CD14-positive monocyte (primary cell): Measurements from ENCODE around the gene ZSCAN16. TPM values are rescaled to one million over a fixed set of nuclear protein-coding genes. Genes with fewer than 3 reads are reported as not detected.

Experiments
- DNase-seq, 3 donors: peaks; one replicate each; pipeline ENCODE4 v3.0.0-alpha.2; 2011 to 2022
- H2AFZ ChIP-seq: 2 replicates; pipeline ENCODE4 v1.6.0; 2012; ENCODE audit warnings: mild to moderate bottlenecking, low read depth, low read length, inconsistent platforms; ENCODE audit not compliant: insufficient read depth, poor library complexity, severe bottlenecking
- H3K27ac ChIP-seq, 2 donors: 1 replicate in 1 of 2; 2 replicates in 1 of 2; pipeline ENCODE4 v1.5.1; 2012 to 2013; ENCODE audit warnings: low read length in 2 of 2, control low read depth in 1 of 2, inconsistent platforms in 1 of 2, low read depth in 1 of 2, mild to moderate bottlenecking in 1 of 2
- H3K27me3 ChIP-seq, 2 donors: one replicate each; pipeline versions ENCODE4 v1.6.0 to v1.6.1; 2011 to 2013; ENCODE audit warnings: low read length in 2 of 2; ENCODE audit not compliant: control insufficient read depth in 2 of 2, insufficient read depth in 2 of 2
- H3K36me3 ChIP-seq, 2 donors: replicated peaks in 1 of 2; 1 replicate in 1 of 2; 2 replicates in 1 of 2; pipeline versions ENCODE4 v1.5.1 to v1.6.1; 2012 to 2013; ENCODE audit warnings: low read length in 2 of 2, control low read depth in 1 of 2, inconsistent platforms in 1 of 2, mild to moderate bottlenecking in 1 of 2; ENCODE audit not compliant: insufficient read depth in 2 of 2, control insufficient read depth in 1 of 2
- H3K4me1 ChIP-seq, 2 donors: 1 replicate in 1 of 2; 2 replicates in 1 of 2; pipeline versions ENCODE4 v1.5.1 to v1.6.1; 2012 to 2013; ENCODE audit warnings: low read length in 2 of 2, control low read depth in 1 of 2, inconsistent platforms in 1 of 2, mild to moderate bottlenecking in 1 of 2, moderate library complexity in 1 of 2; ENCODE audit not compliant: insufficient read depth in 2 of 2, control insufficient read depth in 1 of 2
- H3K4me2 ChIP-seq: replicated peaks from 2 replicates; pipeline ENCODE3; 2012; ENCODE audit warnings: low read length, moderate library complexity, mild to moderate bottlenecking; ENCODE audit not compliant: poor library complexity, severe bottlenecking; ENCODE audit errors: extremely low read depth
- H3K4me3 ChIP-seq, 3 experiments: fragments of 200-600 bp in 1 of 3; sonication (generic) in 1 of 3; replicated peaks in 1 of 3; 1 replicate in 2 of 3; 2 replicates in 1 of 3; pipeline ENCODE4 v1.5.1; 2011 to 2013; ENCODE audit warnings: low read length in 3 of 3, mild to moderate bottlenecking in 3 of 3, control low read depth in 2 of 3, low read depth in 2 of 3, inconsistent platforms in 1 of 3, moderate library complexity in 1 of 3
- H3K79me2 ChIP-seq: 2 replicates; pipeline ENCODE4 v1.6.0; 2012; ENCODE audit warnings: mild to moderate bottlenecking, control low read depth, inconsistent platforms, low read length, moderate library complexity; ENCODE audit not compliant: insufficient read depth
- H3K9ac ChIP-seq: 2 replicates; pipeline ENCODE4 v1.6.0; 2017; ENCODE audit warnings: low read length, mild to moderate bottlenecking; ENCODE audit not compliant: insufficient read depth, poor library complexity, severe bottlenecking
- H3K9me3 ChIP-seq, 2 donors: replicated peaks in 1 of 2; 1 replicate in 1 of 2; 2 replicates in 1 of 2; pipeline versions ENCODE4 v1.5.1 to v1.6.1; 2012 to 2013; ENCODE audit warnings: low read length in 2 of 2, control low read depth in 1 of 2; ENCODE audit not compliant: control insufficient read depth in 1 of 2, insufficient read depth in 1 of 2
- H4K20me1 ChIP-seq: 2 replicates; pipeline ENCODE4 v1.6.0; 2012; ENCODE audit warnings: mild to moderate bottlenecking, low read length, control low read depth, moderate library complexity; ENCODE audit not compliant: insufficient read depth
- H3K27ac Mint-ChIP-seq, 7 donors: one replicate each; pipeline ENCODE4 v1.8.0; 2020; ENCODE audit warnings: mild to moderate bottlenecking in 7 of 7, mixed read lengths in 7 of 7, moderate library complexity in 6 of 7, inconsistent platforms in 2 of 7
- H3K27me3 Mint-ChIP-seq, 3 donors: one replicate each; pipeline ENCODE4 v1.8.0; 2021 to 2022; ENCODE audit warnings: low read depth in 3 of 3, mild to moderate bottlenecking in 3 of 3, mixed read lengths in 3 of 3, moderate library complexity in 3 of 3, inconsistent platforms in 1 of 3
- H3K36me3 Mint-ChIP-seq, 2 donors: one replicate each; pipeline ENCODE4 v1.8.0; 2020; ENCODE audit warnings: mixed read lengths in 2 of 2, inconsistent platforms in 1 of 2, mild to moderate bottlenecking in 1 of 2
- H3K4me1 Mint-ChIP-seq: one replicate; pipeline ENCODE4 v1.8.0; 2020; ENCODE audit warnings: mild to moderate bottlenecking, mixed read lengths
- H3K4me3 Mint-ChIP-seq, 2 donors: one replicate each; pipeline ENCODE4 v1.8.0; 2020; ENCODE audit warnings: mild to moderate bottlenecking in 2 of 2, mixed read lengths in 2 of 2, moderate library complexity in 1 of 2
- H3K9me3 Mint-ChIP-seq, 7 donors: one replicate each; pipeline ENCODE4 v1.8.0; 2020 to 2022; ENCODE audit warnings: mixed read lengths in 7 of 7, mild to moderate bottlenecking in 6 of 7, moderate library complexity in 6 of 7, inconsistent platforms in 2 of 7
- WGBS: methylation state at CpG from one replicate; pipeline ENCODE4 v1.1.5; 2013; ENCODE audit warnings: missing lambda C conversion rate; ENCODE audit not compliant: insufficient coverage; 5-methylcytosine and 5-hydroxymethylcytosine counted together
- intact Hi-C, 2 donors: fragments of 100-400 bp; cut with micrococcal nuclease; formaldehyde crosslinking; loops; one replicate each; pipeline versions ENCODE4 v1.15.0 to v1.15.1; 2023
- polyA plus RNA-seq, 3 donors: library from polyadenylated mRNA; depleted of rRNA in 1 of 3; unstranded in 2 of 3; stranded (reverse) in 1 of 3; fragments of 300-500 nt in 2 of 3; fragments of >200 nt in 1 of 3; fragmentation: Illumina TruSeq in 2 of 3; gene quantifications; 1 replicate in 2 of 3; 2 replicates in 1 of 3; pipeline ENCODE4 v1.2.3, GENCODE V29; 2012 to 2021
- TF ChIP-seq, protein P1 (sequence below): fragments of 200-600 bp; IDR thresholded peaks from one replicate; pipeline ENCODE4 v1.8.0; 2022; ENCODE audit warnings: antibody characterized with exemption, mild to moderate bottlenecking

Gene ZSCAN16
- polyA plus RNA-seq, 3 donors: 3.5 to 5.9 (median 4.0) TPM

DNA sequence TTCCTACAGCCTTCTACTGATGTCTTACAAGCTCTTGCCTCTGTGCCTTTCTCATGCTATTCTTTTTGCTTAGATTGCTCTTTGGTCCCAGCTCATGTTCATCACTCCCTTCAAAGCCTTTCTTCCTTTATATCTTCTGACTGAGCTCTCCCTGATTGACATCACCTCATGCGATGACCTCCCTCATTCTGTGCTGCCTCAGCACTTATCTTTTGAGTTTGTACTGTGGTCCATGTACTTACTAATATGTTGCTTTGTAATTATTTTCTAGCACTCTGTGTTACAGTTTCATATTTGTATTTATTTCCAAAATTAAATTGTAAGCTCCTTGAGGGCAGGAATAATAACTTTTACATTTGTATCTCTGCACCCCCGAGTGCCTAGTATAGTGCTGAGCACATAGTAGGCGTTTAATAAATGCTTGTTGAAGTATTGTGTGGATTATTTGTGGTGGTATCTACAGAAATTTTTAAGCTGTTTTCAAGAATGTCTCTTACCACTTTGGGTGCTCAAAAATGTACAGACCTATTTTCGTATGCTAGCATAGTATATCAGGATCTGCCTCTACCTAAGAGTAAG, 34.7 kb downstream of the ZSCAN16 start:
- no peak overlapping the region for H3K4me3 ChIP-seq
- peaks cover 0 to 3% (median 2%) of the 10 kb centered on the region in 3 donors for H3K27me3 Mint-ChIP-seq

DNA sequence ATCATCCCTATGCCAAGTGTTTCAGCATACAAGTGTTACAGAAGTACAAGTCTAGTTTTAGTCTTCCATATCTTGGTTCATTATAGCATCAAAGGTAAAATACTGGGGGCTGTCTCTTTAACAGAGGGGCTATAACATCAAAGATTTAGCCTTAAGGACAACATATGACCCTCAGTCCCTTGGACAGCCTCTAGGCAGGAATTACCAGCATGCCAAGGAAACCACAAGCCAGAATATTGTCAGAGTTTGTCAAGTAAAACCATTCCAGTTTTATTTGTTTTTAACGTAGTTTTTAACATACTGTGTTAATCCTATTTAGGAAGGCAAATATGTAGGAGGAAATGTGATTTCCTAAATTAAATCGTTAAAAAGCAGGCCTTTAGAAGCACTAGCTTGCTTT, 35.8 kb downstream of the ZSCAN16 start:
- Histone ChIP-seq H3K27me3 (peaks cover 0 to 4% of the 10 kb centered on the region in 2 donors), H3K36me3 (peaks cover 3 to 33% of the 10 kb centered on the region in 2 donors), H3K4me3 (no peak overlapping the region), H3K79me2 (no peaks in the 10 kb centered on the region), H3K9me3 (no peaks in the 10 kb centered on the region), H4K20me1 (no peaks in the 10 kb centered on the region), H3K9ac (no peak overlapping the region), H2AFZ (no peak overlapping the region), H3K4me1 (peaks cover 11 to 14% of the 10 kb centered on the region in 2 donors), H3K4me2 (no peak overlapping the region), H3K27ac (no peak overlapping the region)
- Mint-ChIP-seq H3K27me3 (peaks cover 0 to 3% (median 2%) of the 10 kb centered on the region in 3 donors), H3K9me3 (peaks cover 6 to 14% (median 10%) of the 10 kb centered on the region in 7 donors), H3K4me3 (no peak overlapping the region), H3K27ac (no peak overlapping the region), H3K36me3 (peaks cover 23 to 36% of the 10 kb centered on the region in 2 donors), H3K4me1 (peaks cover 14% of the 10 kb centered on the region)
- TF ChIP-seq, protein P1, sequence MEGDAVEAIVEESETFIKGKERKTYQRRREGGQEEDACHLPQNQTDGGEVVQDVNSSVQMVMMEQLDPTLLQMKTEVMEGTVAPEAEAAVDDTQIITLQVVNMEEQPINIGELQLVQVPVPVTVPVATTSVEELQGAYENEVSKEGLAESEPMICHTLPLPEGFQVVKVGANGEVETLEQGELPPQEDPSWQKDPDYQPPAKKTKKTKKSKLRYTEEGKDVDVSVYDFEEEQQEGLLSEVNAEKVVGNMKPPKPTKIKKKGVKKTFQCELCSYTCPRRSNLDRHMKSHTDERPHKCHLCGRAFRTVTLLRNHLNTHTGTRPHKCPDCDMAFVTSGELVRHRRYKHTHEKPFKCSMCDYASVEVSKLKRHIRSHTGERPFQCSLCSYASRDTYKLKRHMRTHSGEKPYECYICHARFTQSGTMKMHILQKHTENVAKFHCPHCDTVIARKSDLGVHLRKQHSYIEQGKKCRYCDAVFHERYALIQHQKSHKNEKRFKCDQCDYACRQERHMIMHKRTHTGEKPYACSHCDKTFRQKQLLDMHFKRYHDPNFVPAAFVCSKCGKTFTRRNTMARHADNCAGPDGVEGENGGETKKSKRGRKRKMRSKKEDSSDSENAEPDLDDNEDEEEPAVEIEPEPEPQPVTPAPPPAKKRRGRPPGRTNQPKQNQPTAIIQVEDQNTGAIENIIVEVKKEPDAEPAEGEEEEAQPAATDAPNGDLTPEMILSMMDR: no peak
- WGBS: 100% methylated on average over 1 of the region's 2 CpGs
- no peak for DNase-seq
- intact Hi-C loops: no loop called here

More for the DNA sequence above, 34.7 kb downstream of the ZSCAN16 start:
- H2AFZ ChIP-seq: no peak overlapping the region
- H3K4me2 ChIP-seq: no peak overlapping the region
- H4K20me1 ChIP-seq: no peaks in the 10 kb centered on the region
- intact Hi-C loops: no loop called here
- no peak overlapping the region for H3K4me3 Mint-ChIP-seq
- H3K4me1 ChIP-seq: peaks cover 11 to 14% of the 10 kb centered on the region in 2 donors
- H3K27ac Mint-ChIP-seq: no peak overlapping the region
- peaks cover 0 to 4% of the 10 kb centered on the region in 2 donors for H3K27me3 ChIP-seq
- H3K36me3 ChIP-seq: peaks cover 13 to 44% of the 10 kb centered on the region in 2 donors
- H3K9me3 Mint-ChIP-seq: peaks cover 6 to 14% (median 10%) of the 10 kb centered on the region in 7 donors
- DNase-seq: no peak
- H3K9me3 ChIP-seq: no peaks in the 10 kb centered on the region
- peaks cover 33 to 46% of the 10 kb centered on the region in 2 donors for H3K36me3 Mint-ChIP-seq
- H3K79me2 ChIP-seq: no peaks in the 10 kb centered on the region
- H3K9ac ChIP-seq: no peak overlapping the region
- WGBS: 92% methylated on average over 2 of the region's 4 CpGs
- peaks cover 14% of the 10 kb centered on the region for H3K4me1 Mint-ChIP-seq
- TF ChIP-seq, protein P1: no peak
- H3K27ac ChIP-seq: no peak overlapping the region
